ENCODE data around the gene SBF1.

SBF1 gene

GRCh38 chr22:50444663-50445062 is 30.2 kb downstream of the SBF1 start:
- Histone ChIP-seq H3K36me3 (ENCODE audit: insufficient read depth, low read length) (peaks cover 71% of the 10 kb centered on the region), H3K4me3 (ENCODE audit: low read depth, low read length, poor library complexity, severe bottlenecking) (no peak overlapping the region), H3K9me3 (ENCODE audit: low read length) (no peaks in the 10 kb centered on the region), H3F3A (ENCODE audit: insufficient read depth, low read length) (no peaks in the 10 kb centered on the region), H3K79me2 (ENCODE audit: insufficient read depth, low read length) (no peaks in the 10 kb centered on the region), H3K9me2 (ENCODE audit: low read depth, low read length) (no peaks in the 10 kb centered on the region), H3K9ac (ENCODE audit: low read length) (peak overlapping the region; percentile 48; the same call in 1 of the 2 replicates), H3K27ac (ENCODE audit: low read depth, low read length, poor library complexity, severe bottlenecking) (peak overlapping the region; percentile 97), H3K4me2 (ENCODE audit: low read length) (peak overlapping the region; percentile 42), H3K27me3 (ENCODE audit: insufficient read depth, low read length) (no peaks in the 10 kb centered on the region), H4K20me1 (ENCODE audit: insufficient read depth, low read length) (no peaks in the 10 kb centered on the region), H3K4me1 (ENCODE audit: insufficient read depth, low read length, severe bottlenecking) (peaks cover 54% of the 10 kb centered on the region), H2AFZ (ENCODE audit: low read length) (no peak overlapping the region)
- TF ChIP-seq CTCF (IDR thresholded peaks at IDR 0.05; ENCODE audit: low read length) (no peak), EZH2 (IDR thresholded peaks at IDR 0.05; ENCODE audit: borderline replicate concordance, low read length) (no peak)

DNA sequence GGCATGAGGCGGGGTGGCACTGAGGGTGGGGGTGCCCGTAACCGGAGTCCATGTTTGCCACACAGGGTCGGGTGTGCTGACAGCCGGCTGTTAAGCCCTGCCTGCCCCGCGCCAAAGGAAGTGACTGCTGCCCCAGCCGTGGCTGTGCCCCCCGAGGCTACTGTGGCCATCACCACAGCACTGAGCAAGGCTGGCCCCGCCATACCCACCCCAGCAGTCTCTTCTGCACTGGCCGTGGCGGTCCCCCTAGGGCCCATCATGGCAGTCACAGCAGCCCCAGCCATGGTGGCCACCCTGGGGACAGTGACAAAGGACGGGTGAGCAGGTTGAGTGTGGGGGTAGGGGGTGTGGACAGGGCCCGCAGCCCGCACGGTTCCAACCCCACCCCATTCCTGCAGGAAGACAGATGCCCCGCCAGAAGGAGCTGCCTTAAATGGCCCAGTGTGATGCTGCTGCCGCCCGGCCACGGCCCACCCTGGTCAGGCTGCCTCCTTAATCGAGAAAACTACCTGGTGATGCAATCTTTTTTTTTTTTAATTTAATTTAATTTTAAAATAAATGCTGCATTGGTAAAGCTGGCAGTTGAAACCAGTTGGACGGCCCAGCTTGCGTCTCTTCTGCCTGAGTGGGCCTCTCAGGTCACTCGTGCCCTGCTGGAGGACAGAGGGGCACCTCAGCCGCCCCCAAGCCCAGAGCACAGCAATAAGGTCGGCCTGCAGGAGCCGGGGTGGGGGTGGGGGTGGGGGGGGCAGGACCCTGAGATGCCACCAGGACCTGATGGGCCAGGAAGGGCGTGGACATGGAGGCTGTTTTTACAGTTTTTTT is 30.8 kb downstream of the SBF1 start:
- H3K9me2 ChIP-seq (ENCODE audit: low read depth, low read length): no peaks in the 10 kb centered on the region
- no peaks in the 10 kb centered on the region for H3K27me3 ChIP-seq (ENCODE audit: insufficient read depth, low read length)
- H2AFZ ChIP-seq (ENCODE audit: low read length): no peak overlapping the region
- H3K4me1 ChIP-seq (ENCODE audit: insufficient read depth, low read length, severe bottlenecking): peaks cover 48% of the 10 kb centered on the region
- no peak overlapping the region; the same call in 1 of the 2 replicates for H3K9ac ChIP-seq (ENCODE audit: low read length)
- no peaks in the 10 kb centered on the region for H3K9me3 ChIP-seq (ENCODE audit: low read length)
- no peaks in the 10 kb centered on the region for H3K79me2 ChIP-seq (ENCODE audit: insufficient read depth, low read length)
- TF ChIP-seq CTCF (IDR thresholded peaks at IDR 0.05; ENCODE audit: low read length) (no peak), EZH2 (IDR thresholded peaks at IDR 0.05; ENCODE audit: borderline replicate concordance, low read length) (no peak)
- H3K4me2 ChIP-seq (ENCODE audit: low read length): no peak overlapping the region
- H3K4me3 ChIP-seq (ENCODE audit: low read depth, low read length, poor library complexity, severe bottlenecking): no peak overlapping the region
- H3K27ac ChIP-seq (ENCODE audit: low read depth, low read length, poor library complexity, severe bottlenecking): peak overlapping the region; percentile 97
- peaks cover 75% of the 10 kb centered on the region for H3K36me3 ChIP-seq (ENCODE audit: insufficient read depth, low read length)
- H3F3A ChIP-seq (ENCODE audit: insufficient read depth, low read length): no peaks in the 10 kb centered on the region
- no peaks in the 10 kb centered on the region for H4K20me1 ChIP-seq (ENCODE audit: insufficient read depth, low read length)

GRCh38 chr22:50443197-50443596 is 31.6 kb downstream of the SBF1 start:
- H3F3A ChIP-seq (ENCODE audit: insufficient read depth, low read length): no peaks in the 10 kb centered on the region
- no peak overlapping the region for H2AFZ ChIP-seq (ENCODE audit: low read length)
- TF ChIP-seq EZH2 (IDR thresholded peaks at IDR 0.05; ENCODE audit: borderline replicate concordance, low read length) (no peak), CTCF (IDR thresholded peaks at IDR 0.05; ENCODE audit: low read length) (no peak)
- H3K4me1 ChIP-seq (ENCODE audit: insufficient read depth, low read length, severe bottlenecking): peaks cover 39% of the 10 kb centered on the region
- no peaks in the 10 kb centered on the region for H3K27me3 ChIP-seq (ENCODE audit: insufficient read depth, low read length)
- no peak overlapping the region for H3K9ac ChIP-seq (ENCODE audit: low read length)
- H3K4me3 ChIP-seq (ENCODE audit: low read depth, low read length, poor library complexity, severe bottlenecking): no peak overlapping the region
- no peaks in the 10 kb centered on the region for H3K9me3 ChIP-seq (ENCODE audit: low read length)
- H3K4me2 ChIP-seq (ENCODE audit: low read length): no peak overlapping the region
- no peaks in the 10 kb centered on the region for H3K9me2 ChIP-seq (ENCODE audit: low read depth, low read length)
- peaks cover 75% of the 10 kb centered on the region for H3K36me3 ChIP-seq (ENCODE audit: insufficient read depth, low read length)
- H4K20me1 ChIP-seq (ENCODE audit: insufficient read depth, low read length): no peaks in the 10 kb centered on the region
- no peaks in the 10 kb centered on the region for H3K79me2 ChIP-seq (ENCODE audit: insufficient read depth, low read length)
- H3K27ac ChIP-seq (ENCODE audit: low read depth, low read length, poor library complexity, severe bottlenecking): peak overlapping the region; percentile 97
